GM12874 (cell line): Measurements from ENCODE around the gene ATL3.

Source experiments
- TF ChIP-seq, protein P1 (sequence below): IDR thresholded peaks from 2 replicates; pipeline ENCODE4 v1.5.1; 2011; ENCODE audit warnings: low read depth, mild to moderate bottlenecking, control low read depth, low read length, moderate library complexity; ENCODE audit not compliant: insufficient read depth

The ATL3 gene

GRCh38 chr11:63613517-63614135 lies 57.5 kb downstream of the ATL3 start:
- TF ChIP-seq, protein P1, sequence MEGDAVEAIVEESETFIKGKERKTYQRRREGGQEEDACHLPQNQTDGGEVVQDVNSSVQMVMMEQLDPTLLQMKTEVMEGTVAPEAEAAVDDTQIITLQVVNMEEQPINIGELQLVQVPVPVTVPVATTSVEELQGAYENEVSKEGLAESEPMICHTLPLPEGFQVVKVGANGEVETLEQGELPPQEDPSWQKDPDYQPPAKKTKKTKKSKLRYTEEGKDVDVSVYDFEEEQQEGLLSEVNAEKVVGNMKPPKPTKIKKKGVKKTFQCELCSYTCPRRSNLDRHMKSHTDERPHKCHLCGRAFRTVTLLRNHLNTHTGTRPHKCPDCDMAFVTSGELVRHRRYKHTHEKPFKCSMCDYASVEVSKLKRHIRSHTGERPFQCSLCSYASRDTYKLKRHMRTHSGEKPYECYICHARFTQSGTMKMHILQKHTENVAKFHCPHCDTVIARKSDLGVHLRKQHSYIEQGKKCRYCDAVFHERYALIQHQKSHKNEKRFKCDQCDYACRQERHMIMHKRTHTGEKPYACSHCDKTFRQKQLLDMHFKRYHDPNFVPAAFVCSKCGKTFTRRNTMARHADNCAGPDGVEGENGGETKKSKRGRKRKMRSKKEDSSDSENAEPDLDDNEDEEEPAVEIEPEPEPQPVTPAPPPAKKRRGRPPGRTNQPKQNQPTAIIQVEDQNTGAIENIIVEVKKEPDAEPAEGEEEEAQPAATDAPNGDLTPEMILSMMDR, result no peak

- TF ChIP-seq, protein P1, result no peak
Observed at GRCh38 chr11:63612181-63612580, 59.0 kb downstream of the ATL3 start.

DNA sequence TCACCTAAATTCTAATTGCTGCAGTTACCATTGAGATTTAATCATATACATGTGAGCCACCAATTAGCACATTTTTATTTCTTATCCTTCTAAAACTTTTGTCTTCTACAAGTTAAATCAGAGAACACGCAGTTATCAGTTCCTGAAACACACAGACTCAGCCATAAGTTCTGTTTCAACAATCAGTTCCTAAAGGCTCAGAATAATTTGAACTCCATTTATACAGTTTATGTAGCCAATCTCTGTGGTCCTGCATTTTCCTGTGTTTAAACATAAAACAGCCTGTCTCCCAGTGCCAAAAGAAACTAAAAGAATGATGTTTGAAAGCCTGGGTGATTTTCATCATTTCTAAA lies 59.8 kb downstream of the ATL3 start:
- TF ChIP-seq, protein P1, result no peak

DNA sequence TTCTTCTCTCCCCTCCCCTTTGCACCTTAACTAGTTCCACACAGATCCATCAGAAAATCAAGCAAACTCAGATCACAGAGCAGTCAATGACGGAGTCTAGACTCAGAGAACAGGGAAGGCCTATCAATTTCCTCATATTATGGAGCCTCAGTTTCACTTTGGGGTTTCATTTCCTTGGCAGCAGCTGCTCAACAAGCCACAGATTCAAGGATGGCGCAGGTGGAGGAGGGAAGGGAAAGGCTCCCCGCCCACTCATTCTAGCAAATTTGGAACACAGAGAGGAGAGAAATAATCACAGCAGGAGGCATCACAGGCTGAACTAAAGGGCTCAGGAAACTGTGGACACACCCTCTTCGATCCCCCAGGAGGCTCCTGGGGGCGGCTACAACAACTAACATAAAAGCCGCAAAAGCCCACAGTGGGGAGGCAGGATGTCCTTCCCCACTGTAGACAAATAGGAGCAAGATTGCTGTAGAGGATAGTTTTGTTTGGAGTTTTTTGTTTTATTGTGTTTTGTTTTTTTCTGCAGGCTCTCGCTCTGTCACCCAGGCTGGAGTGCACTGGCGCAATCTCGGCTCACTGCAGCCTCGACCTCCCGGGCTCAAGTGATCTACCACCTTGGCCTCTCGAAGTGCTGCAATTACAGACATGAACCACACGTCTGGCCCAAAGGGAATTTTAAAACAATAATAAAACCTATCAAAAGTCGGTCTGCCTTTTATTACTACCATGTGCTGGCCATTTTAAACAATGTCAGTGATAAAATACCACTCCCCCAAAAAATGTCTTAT lies 60.4 kb downstream of the ATL3 start:
- TF ChIP-seq, protein P1, result no peak

- TF ChIP-seq, protein P1, result no peak
Observed at GRCh38 chr11:63609971-63610580, 61.1 kb downstream of the ATL3 start.

- TF ChIP-seq, protein P1, result no peak
Observed at GRCh38 chr11:63609536-63609935, 61.6 kb downstream of the ATL3 start.
